BJ (cell line): ENCODE results near the gene HID1. TPM values are rescaled to one million over a fixed set of nuclear protein-coding genes. Genes with fewer than 3 reads are reported as not detected.

Source experiments
- CTCF ChIA-PET: fragments of 350-600 bp; formaldehyde crosslinking; extraction: SDS; loops from one replicate; lab custom pipeline; 2021; ENCODE audit warnings: antibody characterized with exemption, inconsistent platforms; lab: Yijun Ruan, JAX
- POLR2A ChIA-PET: fragments of 300-600 bp; sonication (Branson Sonifier 250); formaldehyde crosslinking; extraction: SDS; loops from one replicate; lab custom pipeline; 2021; ENCODE audit warnings: antibody characterized with exemption; lab: Charles Lee
- DNase-seq: peaks from one replicate; pipeline ENCODE4 v3.0.0-alpha.2; 2011; ENCODE audit warnings: low read depth
- H3K27me3 ChIP-seq: 2 replicates; pipeline ENCODE4 v1.6.0; 2011; ENCODE audit warnings: low read length; ENCODE audit not compliant: control insufficient read depth, insufficient read depth
- H3K36me3 ChIP-seq: 2 replicates; pipeline ENCODE4 v1.5.1; 2011; ENCODE audit warnings: low read length; ENCODE audit not compliant: control insufficient read depth, insufficient read depth
- H3K4me3 ChIP-seq: 2 replicates; pipeline ENCODE4 v1.5.1; 2011; ENCODE audit warnings: low read depth, mild to moderate bottlenecking, control low read depth, low read length
- polyA plus RNA-seq: library from polyadenylated mRNA; depleted of rRNA; stranded (reverse); fragments of >200 nt; gene quantifications from 2 replicates; pipeline ENCODE4 v1.2.3, GENCODE V29; 2011
- TF ChIP-seq, protein P1 (sequence below): IDR thresholded peaks from 2 replicates; pipeline ENCODE4 v1.5.1; 2011; ENCODE audit warnings: low read depth, mild to moderate bottlenecking, control low read depth, inconsistent platforms, low read length, moderate library complexity; ENCODE audit not compliant: insufficient read depth

The HID1 gene
- polyA plus RNA-seq, 1 experiment = 1.8 TPM

DNA sequence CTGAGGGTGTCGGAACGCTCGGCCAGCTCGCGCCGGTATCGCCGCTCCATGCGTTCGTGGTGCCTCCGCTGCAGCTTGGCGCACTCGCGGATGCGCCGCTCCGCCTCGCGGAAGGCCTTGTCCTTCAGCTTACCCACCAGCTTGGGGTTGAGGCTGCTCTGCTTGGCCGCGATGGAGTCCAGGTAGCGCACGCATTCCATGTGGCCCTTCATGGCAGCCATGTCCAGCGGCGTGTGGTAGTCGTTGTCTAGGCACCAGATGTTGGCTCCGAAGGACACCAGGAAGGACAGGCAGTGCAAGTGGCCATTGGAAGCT is 52.3 kb downstream of the HID1 start:
- no peak for DNase-seq
- ChIA-PET CTCF (interaction anchor here (1.4 to 7.5 kb wide), 3 partner anchors 13 to 41 kb away, joined by 4 to 48 read pairs (median 11); no protein-coding TSS in a partner anchor), POLR2A (no interaction called here)
- no peak overlapping the region for H3K4me3 ChIP-seq
- H3K36me3 ChIP-seq = no peaks in the 10 kb centered on the region
- TF ChIP-seq, protein P1, sequence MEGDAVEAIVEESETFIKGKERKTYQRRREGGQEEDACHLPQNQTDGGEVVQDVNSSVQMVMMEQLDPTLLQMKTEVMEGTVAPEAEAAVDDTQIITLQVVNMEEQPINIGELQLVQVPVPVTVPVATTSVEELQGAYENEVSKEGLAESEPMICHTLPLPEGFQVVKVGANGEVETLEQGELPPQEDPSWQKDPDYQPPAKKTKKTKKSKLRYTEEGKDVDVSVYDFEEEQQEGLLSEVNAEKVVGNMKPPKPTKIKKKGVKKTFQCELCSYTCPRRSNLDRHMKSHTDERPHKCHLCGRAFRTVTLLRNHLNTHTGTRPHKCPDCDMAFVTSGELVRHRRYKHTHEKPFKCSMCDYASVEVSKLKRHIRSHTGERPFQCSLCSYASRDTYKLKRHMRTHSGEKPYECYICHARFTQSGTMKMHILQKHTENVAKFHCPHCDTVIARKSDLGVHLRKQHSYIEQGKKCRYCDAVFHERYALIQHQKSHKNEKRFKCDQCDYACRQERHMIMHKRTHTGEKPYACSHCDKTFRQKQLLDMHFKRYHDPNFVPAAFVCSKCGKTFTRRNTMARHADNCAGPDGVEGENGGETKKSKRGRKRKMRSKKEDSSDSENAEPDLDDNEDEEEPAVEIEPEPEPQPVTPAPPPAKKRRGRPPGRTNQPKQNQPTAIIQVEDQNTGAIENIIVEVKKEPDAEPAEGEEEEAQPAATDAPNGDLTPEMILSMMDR = no peak
- peaks cover 31% of the 10 kb centered on the region for H3K27me3 ChIP-seq

DNA sequence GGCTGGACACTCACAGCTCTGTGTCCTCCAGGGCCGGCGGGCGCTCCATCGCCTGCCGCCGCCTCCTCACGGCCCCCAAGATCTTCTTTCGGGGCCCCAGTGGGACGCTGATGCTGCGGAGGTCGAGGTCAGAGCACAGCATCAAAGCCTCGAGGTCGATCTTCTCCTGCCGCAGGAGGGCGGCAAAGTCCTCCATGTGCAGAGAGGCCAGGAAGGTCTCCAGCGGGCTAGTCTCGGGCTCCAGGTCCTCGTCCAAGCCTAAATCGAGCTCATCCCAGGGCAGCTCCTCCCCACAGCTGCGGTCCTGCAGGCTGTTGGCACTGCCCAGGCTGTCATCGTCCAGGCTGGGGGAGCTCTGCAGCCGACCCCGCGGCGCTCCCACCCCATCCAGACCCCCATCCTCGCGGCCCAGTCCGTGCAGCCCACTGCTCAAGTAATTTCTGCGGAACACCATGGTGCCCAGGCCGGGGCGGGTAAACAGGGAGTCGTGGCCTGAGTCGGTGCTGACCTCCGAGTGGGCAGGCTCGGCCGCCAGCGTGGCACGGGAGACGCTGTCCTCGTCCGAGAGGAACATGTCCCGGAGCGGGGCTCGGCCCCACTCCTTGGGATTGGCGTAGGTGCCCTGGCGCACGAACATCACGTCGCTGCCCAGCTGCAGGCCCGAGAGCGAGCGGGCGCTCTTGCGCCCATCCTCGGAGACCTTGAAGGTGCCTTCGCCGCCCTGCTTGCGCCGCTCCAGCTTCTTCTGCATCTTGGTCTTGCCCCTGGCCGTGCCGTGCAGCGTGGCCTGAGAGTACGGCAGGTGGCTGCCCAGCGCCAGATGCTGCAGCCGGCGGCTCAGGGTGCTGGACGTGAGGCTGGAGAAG is 52.9 kb downstream of the HID1 start:
- H3K36me3 ChIP-seq = no peaks in the 10 kb centered on the region
- H3K4me3 ChIP-seq = no peak overlapping the region
- H3K27me3 ChIP-seq = peaks cover 25% of the 10 kb centered on the region
- CTCF ChIA-PET = interaction anchor here (0.8 to 7.5 kb wide), 5 partner anchors 14 to 42 kb away, joined by 3 to 48 read pairs (median 4); no protein-coding TSS in a partner anchor
- DNase-seq = no peak
- POLR2A ChIA-PET = no interaction called here
- TF ChIP-seq, protein P1 = peak; percentile 33; the same call in 1 of the 2 replicates

DNA sequence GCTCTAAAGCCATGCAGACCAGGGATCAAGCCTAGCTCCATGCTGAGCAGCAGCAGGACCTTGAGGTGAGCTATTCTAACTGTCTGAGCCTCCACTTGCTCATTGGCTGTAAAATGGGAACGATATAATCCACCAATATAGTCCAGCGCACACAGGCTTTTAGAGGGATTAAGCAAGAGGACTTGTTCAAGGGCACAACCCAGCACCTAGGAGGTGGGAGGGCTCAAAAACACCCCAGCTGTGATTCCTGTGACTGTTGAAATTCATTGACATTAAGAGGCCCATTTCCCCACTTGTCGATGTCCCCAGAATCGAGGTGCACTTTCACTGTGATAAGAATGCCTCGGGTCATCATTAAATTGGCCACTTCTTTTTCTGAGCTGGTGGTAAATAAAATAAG is 53.7 kb downstream of the HID1 start:
- POLR2A ChIA-PET = no interaction called here
- TF ChIP-seq, protein P1 = no peak
- peaks cover 18% of the 10 kb centered on the region for H3K27me3 ChIP-seq
- no peak for DNase-seq
- H3K36me3 ChIP-seq = no peaks in the 10 kb centered on the region
- CTCF ChIA-PET = interaction anchor here (0.8 to 7.5 kb wide), 4 partner anchors 23 to 42 kb away, joined by 3 to 48 read pairs (median 7); no protein-coding TSS in a partner anchor
- no peak overlapping the region for H3K4me3 ChIP-seq

DNA sequence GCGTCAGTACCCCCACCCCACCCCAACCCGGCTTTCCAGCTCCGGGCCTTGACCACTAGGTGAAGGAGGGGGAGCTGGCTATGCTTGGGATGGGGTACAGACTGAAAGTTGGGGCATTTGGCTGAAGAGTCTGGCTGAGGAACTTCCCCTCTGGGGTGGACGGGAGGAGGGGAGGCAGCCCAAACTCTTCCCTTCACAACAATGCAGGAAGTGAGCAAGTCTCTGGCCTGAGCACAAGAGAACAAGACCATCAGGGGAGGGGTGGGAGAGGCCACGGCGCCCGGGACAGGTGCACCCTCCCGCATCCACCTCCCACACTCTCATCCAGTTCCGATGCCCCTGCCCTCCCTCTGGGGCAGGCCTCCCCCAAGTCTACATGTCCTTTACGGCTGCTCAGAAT is 55.1 kb downstream of the HID1 start:
- TF ChIP-seq, protein P1 = no peak
- DNase-seq = no peak
- ChIA-PET CTCF (no interaction called here), POLR2A (no interaction called here)
- Histone ChIP-seq H3K27me3 (peaks cover 9% of the 10 kb centered on the region), H3K36me3 (no peaks in the 10 kb centered on the region), H3K4me3 (no peak overlapping the region)

DNA sequence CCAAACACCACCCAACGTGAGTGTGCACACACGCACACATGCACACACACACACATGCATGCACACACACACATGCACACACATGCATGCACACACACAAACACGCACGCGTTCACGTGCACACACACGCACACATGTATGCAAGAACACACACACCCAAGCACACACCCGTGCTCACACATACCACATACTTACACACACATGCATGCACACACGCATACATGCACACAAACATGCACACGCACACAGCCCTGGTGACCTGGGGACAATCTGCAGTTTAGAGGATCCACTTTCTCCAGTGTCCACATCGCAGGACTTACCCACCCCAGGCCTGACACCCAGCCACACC is 55.7 kb downstream of the HID1 start:
- TF ChIP-seq, protein P1 = no peak
- no peak overlapping the region for H3K4me3 ChIP-seq
- ChIA-PET CTCF (no interaction called here), POLR2A (no interaction called here)
- peaks cover 6% of the 10 kb centered on the region for H3K27me3 ChIP-seq
- no peak for DNase-seq
- H3K36me3 ChIP-seq = no peaks in the 10 kb centered on the region
